Fibroblast of lung (primary cell): ENCODE data around the gene BCL11A. TPM values are rescaled to one million over a fixed set of nuclear protein-coding genes. Genes with fewer than 3 reads are reported as not detected.

ENCODE experiments used
- DNase-seq, 2 donors: peaks; one replicate each; pipeline versions ENCODE4 v3.0.0 to v3.0.0-alpha.2; 2010; ENCODE audit warnings: low read depth in 2 of 2
- H2AFZ ChIP-seq: 2 replicates; pipeline ENCODE4 v1.5.1; 2012; ENCODE audit warnings: low read length, control low read depth, inconsistent platforms
- H3K27ac ChIP-seq: 2 replicates; pipeline ENCODE4 v1.5.1; 2011; ENCODE audit warnings: low read length, control low read depth; ENCODE audit not compliant: insufficient read depth
- H3K27me3 ChIP-seq: 2 replicates; pipeline ENCODE4 v1.5.1; 2011; ENCODE audit warnings: mild to moderate bottlenecking, low read length; ENCODE audit not compliant: control insufficient read depth, insufficient read depth
- H3K36me3 ChIP-seq: 2 replicates; pipeline ENCODE4 v1.5.1; 2011; ENCODE audit warnings: low read length; ENCODE audit not compliant: control insufficient read depth, insufficient read depth
- H3K4me1 ChIP-seq: 2 replicates; pipeline ENCODE4 v1.5.1; 2011; ENCODE audit warnings: low read length; ENCODE audit not compliant: control insufficient read depth, insufficient read depth; ENCODE audit errors: extremely low read depth
- H3K4me2 ChIP-seq: 2 replicates; pipeline ENCODE4 v1.5.1; 2011; ENCODE audit warnings: low read length, control low read depth; ENCODE audit not compliant: insufficient read depth; ENCODE audit errors: extremely low read depth
- H3K4me3 ChIP-seq, 4 experiments: fragments of 200-600 bp in 1 of 4; sonication (generic) in 1 of 4; replicated peaks in 1 of 4; 2 replicates each; pipeline ENCODE4 v1.5.1; 2011 to 2016; ENCODE audit warnings: low read length in 4 of 4, low read depth in 3 of 4, mild to moderate bottlenecking in 3 of 4, control low read depth in 2 of 4, inconsistent platforms in 1 of 4, mixed read lengths in 1 of 4; ENCODE audit not compliant: insufficient read depth in 1 of 4; ENCODE audit errors: control extremely low read depth in 1 of 4
- H3K79me2 ChIP-seq: 2 replicates; pipeline ENCODE4 v1.5.1; 2012; ENCODE audit warnings: mild to moderate bottlenecking, low read length, inconsistent platforms; ENCODE audit not compliant: control insufficient read depth, insufficient read depth
- H3K9ac ChIP-seq: 2 replicates; pipeline ENCODE4 v1.5.1; 2011; ENCODE audit warnings: mild to moderate bottlenecking, low read length, control low read depth; ENCODE audit not compliant: insufficient read depth
- H3K9me3 ChIP-seq: 2 replicates; pipeline ENCODE4 v1.5.1; 2012; ENCODE audit warnings: low read depth, low read length; ENCODE audit not compliant: control insufficient read depth, insufficient read depth
- H4K20me1 ChIP-seq: 2 replicates; pipeline ENCODE4 v1.5.1; 2011; ENCODE audit warnings: low read length; ENCODE audit not compliant: control insufficient read depth, insufficient read depth; ENCODE audit errors: extremely low read depth
- CTCF ChIP-seq, 2 donors: IDR thresholded peaks in 1 of 2; conservative IDR thresholded peaks in 1 of 2; 1 replicate in 1 of 2; 2 replicates in 1 of 2; pipeline ENCODE4 v1.5.1; 2011 to 2012; ENCODE audit warnings: low read length in 2 of 2, control low read depth in 1 of 2, inconsistent platforms in 1 of 2, low read depth in 1 of 2, mild to moderate bottlenecking in 1 of 2
- EZH2 ChIP-seq: IDR thresholded peaks from 2 replicates; pipeline ENCODE4 v1.5.1; 2012; ENCODE audit warnings: low read length, control low read depth, mild to moderate bottlenecking; ENCODE audit errors: missing control alignments
- polyA plus RNA-seq, 2 donors: library from polyadenylated mRNA; depleted of rRNA in 1 of 2; stranded (reverse) in 1 of 2; unstranded in 1 of 2; fragments of >200 nt; gene quantifications; 2 replicates each; pipeline ENCODE4 v1.2.1, GENCODE V29; 2011 to 2012; ENCODE audit warnings: missing spikeins in 1 of 2
- total RNA-seq: library from RNA; depleted of rRNA; stranded (reverse); fragments of >200 nt; gene quantifications from 2 replicates; pipeline ENCODE4 v1.2.1, GENCODE V29; 2014

Gene BCL11A
- total and polyA plus RNA-seq, 2 donors (not counting 1 experiment from before 2014, with no cell fraction given): 0.09 to 0.17 TPM

- H3K36me3 ChIP-seq: no peaks in the 10 kb centered on the region
- no peaks in the 10 kb centered on the region for H3K27me3 ChIP-seq
- no peak for DNase-seq
- H3K4me3 ChIP-seq: no peak overlapping the region
- H2AFZ ChIP-seq: no peak overlapping the region
- no peaks in the 10 kb centered on the region for H3K79me2 ChIP-seq
- no peaks in the 10 kb centered on the region for H3K9me3 ChIP-seq
- TF ChIP-seq CTCF (conservative IDR thresholded peaks at IDR 0.05 in 1 of 2, IDR thresholded peaks at IDR 0.05 in 1 of 2; ENCODE audit: low read depth in 1 of 2, low read length in 2 of 2) (no peak), EZH2 (no peak)
- H3K27ac ChIP-seq: no peak overlapping the region
- no peaks in the 10 kb centered on the region for H4K20me1 ChIP-seq
- no peak overlapping the region for H3K9ac ChIP-seq
- H3K4me1 ChIP-seq: peaks cover 7% of the 10 kb centered on the region
- no peak overlapping the region for H3K4me2 ChIP-seq
These were observed 71.2 kb downstream of the BCL11A start for GRCh38 chr2:60482222-60482621.

GRCh38 chr2:60481257-60481656, 72.2 kb downstream of the BCL11A start:
- Histone ChIP-seq H3K4me1 (peaks cover 7% of the 10 kb centered on the region), H2AFZ (no peak overlapping the region), H3K4me2 (no peak overlapping the region), H3K27ac (no peak overlapping the region), H3K79me2 (no peaks in the 10 kb centered on the region), H3K9me3 (no peaks in the 10 kb centered on the region), H3K36me3 (no peaks in the 10 kb centered on the region), H3K4me3 (no peak overlapping the region), H4K20me1 (no peaks in the 10 kb centered on the region), H3K27me3 (no peaks in the 10 kb centered on the region), H3K9ac (no peak overlapping the region)
- TF ChIP-seq CTCF (conservative IDR thresholded peaks at IDR 0.05 in 1 of 2, IDR thresholded peaks at IDR 0.05 in 1 of 2; ENCODE audit: low read depth in 1 of 2, low read length in 2 of 2) (no peak), EZH2 (no peak)
- no peak for DNase-seq

GRCh38 chr2:60480089-60480773, 73.2 kb downstream of the BCL11A start:
- Histone ChIP-seq H3K9ac (no peak overlapping the region), H3K4me3 (no peak overlapping the region), H3K4me1 (peaks cover 7% of the 10 kb centered on the region), H3K4me2 (no peak overlapping the region), H3K79me2 (no peaks in the 10 kb centered on the region), H3K27ac (no peak overlapping the region), H3K9me3 (no peaks in the 10 kb centered on the region), H2AFZ (no peak overlapping the region), H4K20me1 (no peaks in the 10 kb centered on the region), H3K36me3 (no peaks in the 10 kb centered on the region), H3K27me3 (no peaks in the 10 kb centered on the region)
- no peak for DNase-seq
- no peak for TF ChIP-seq CTCF (conservative IDR thresholded peaks at IDR 0.05 in 1 of 2, IDR thresholded peaks at IDR 0.05 in 1 of 2; ENCODE audit: low read depth in 1 of 2, low read length in 2 of 2)
- no peak for TF ChIP-seq EZH2
